Smooth muscle cell (in vitro differentiated cells): ENCODE data around the gene ZNF805. TPM values are rescaled to one million over a fixed set of nuclear protein-coding genes. Genes with fewer than 3 reads are reported as not detected.
A peak's percentile ranks its signal among the peaks of the same experiment; 100 is the strongest.
"Not testable (repeated sequence)": the region's sequence is repeated elsewhere in the genome, so short reads cannot be mapped to it uniquely, and the experiment has no call there.

Experiments
- DNase-seq: peaks from one replicate; lab custom pipeline; 2025; ENCODE audit not compliant: unreplicated experiment; lab: John Stamatoyannopoulos, UW
- H2AFZ ChIP-seq: fragments of 200-600 bp; sonication (generic); 2 replicates; pipeline ENCODE4 v1.6.0; 2016; ENCODE audit warnings: antibody characterized with exemption, low read depth, mild to moderate bottlenecking
- H3F3A ChIP-seq: fragments of 200-600 bp; sonication (generic); 2 replicates; pipeline ENCODE4 v1.6.0; 2017; ENCODE audit warnings: antibody characterized with exemption, low read depth
- H3K27ac ChIP-seq: fragments of 200-600 bp; sonication (generic); 2 replicates; pipeline ENCODE4 v1.5.1; 2016; ENCODE audit warnings: low read depth, mild to moderate bottlenecking
- H3K27me3 ChIP-seq: fragments of 200-600 bp; sonication (generic); 2 replicates; pipeline ENCODE4 v1.6.1; 2016; ENCODE audit warnings: low read depth, mild to moderate bottlenecking
- H3K36me3 ChIP-seq: fragments of 200-600 bp; sonication (generic); 2 replicates; pipeline ENCODE4 v1.5.1; 2016; ENCODE audit warnings: low read depth
- H3K4me1 ChIP-seq: fragments of 200-600 bp; sonication (generic); 2 replicates; pipeline ENCODE4 v1.5.1; 2016; ENCODE audit warnings: low read depth
- H3K4me2 ChIP-seq: fragments of 200-600 bp; sonication (generic); 2 replicates; pipeline ENCODE4 v1.6.0; 2016; ENCODE audit warnings: mild to moderate bottlenecking
- H3K4me3 ChIP-seq: fragments of 200-600 bp; sonication (generic); 2 replicates; pipeline ENCODE4 v1.5.1; 2016; ENCODE audit warnings: mild to moderate bottlenecking
- H3K79me2 ChIP-seq: fragments of 200-600 bp; sonication (generic); 2 replicates; pipeline ENCODE4 v1.6.0; 2016; ENCODE audit warnings: low read depth, mild to moderate bottlenecking
- H3K9ac ChIP-seq: fragments of 200-600 bp; sonication (generic); 2 replicates; pipeline ENCODE4 v1.6.0; 2016; ENCODE audit warnings: low read depth
- H3K9me3 ChIP-seq: fragments of 200-600 bp; sonication (generic); replicated peaks from 2 replicates; pipeline ENCODE4 v1.5.1; 2016; ENCODE audit warnings: low read depth
- H4K20me1 ChIP-seq: fragments of 200-600 bp; sonication (generic); 2 replicates; pipeline ENCODE4 v1.6.0; 2016; ENCODE audit warnings: low read depth
- WGBS: methylation state at CpG from one replicate; pipeline ENCODE4 v1.1.7; 2016; ENCODE audit warnings: low lambda C conversion rate; 5-methylcytosine and 5-hydroxymethylcytosine counted together
- polyA plus RNA-seq: library from polyadenylated mRNA; unstranded; fragments of >200 nt; fragmentation: Nextera tagmentation; extraction: Ambion mirVana; gene quantifications from 2 replicates; pipeline ENCODE4 v1.2.1, GENCODE V29; 2016
- total RNA-seq: library from RNA; depleted of rRNA; stranded (reverse); fragments of >200 nt; gene quantifications from 2 replicates; pipeline ENCODE4 v1.2.3, GENCODE V29; 2014
- TF ChIP-seq, protein P1 (sequence below): fragments of 200-600 bp; sonication (generic); IDR thresholded peaks from 2 replicates; pipeline ENCODE4 v1.5.1; 2017; ENCODE audit warnings: borderline replicate concordance, mild to moderate bottlenecking, antibody characterized with exemption; ENCODE audit not compliant: insufficient read depth, poor library complexity, severe bottlenecking

ZNF805 gene
- total and polyA plus RNA-seq, 2 experiments from 2014 or later, result 5.6 to 28.9 TPM

DNA sequence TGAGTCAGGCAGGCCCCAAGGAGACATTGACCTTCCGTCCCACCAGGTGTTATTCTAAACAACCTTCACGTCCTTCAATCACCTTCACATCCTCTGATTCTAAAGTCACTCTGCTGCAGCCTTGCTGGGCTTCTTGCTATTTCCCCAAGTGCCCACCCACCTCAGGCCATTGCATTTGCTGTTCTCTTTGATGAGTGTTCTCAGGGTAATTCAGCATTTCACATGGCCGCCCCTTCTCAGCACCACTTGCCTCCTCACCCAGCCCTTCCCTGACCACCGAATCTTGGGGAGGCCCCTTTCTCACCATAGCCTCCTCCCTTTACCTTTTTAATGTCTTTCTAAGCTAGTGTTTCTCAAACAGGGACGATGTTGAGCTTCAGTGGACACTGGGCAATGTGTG is 4.6 kb downstream of the ZNF805 start:
- Histone ChIP-seq H3K9ac (no peak overlapping the region), H3K4me1 (peaks cover 9% of the 10 kb centered on the region), H3K27ac (no peak overlapping the region), H3K36me3 (peaks cover 5% of the 10 kb centered on the region), H3K27me3 (no peaks in the 10 kb centered on the region), H3K4me2 (no peak overlapping the region), H3K4me3 (no peak overlapping the region), H3K79me2 (peaks cover 50% of the 10 kb centered on the region), H2AFZ (no peak overlapping the region), H3K9me3 (no peaks in the 10 kb centered on the region), H4K20me1 (peaks cover 8% of the 10 kb centered on the region), H3F3A (no peaks in the 10 kb centered on the region)
- TF ChIP-seq, protein P1, sequence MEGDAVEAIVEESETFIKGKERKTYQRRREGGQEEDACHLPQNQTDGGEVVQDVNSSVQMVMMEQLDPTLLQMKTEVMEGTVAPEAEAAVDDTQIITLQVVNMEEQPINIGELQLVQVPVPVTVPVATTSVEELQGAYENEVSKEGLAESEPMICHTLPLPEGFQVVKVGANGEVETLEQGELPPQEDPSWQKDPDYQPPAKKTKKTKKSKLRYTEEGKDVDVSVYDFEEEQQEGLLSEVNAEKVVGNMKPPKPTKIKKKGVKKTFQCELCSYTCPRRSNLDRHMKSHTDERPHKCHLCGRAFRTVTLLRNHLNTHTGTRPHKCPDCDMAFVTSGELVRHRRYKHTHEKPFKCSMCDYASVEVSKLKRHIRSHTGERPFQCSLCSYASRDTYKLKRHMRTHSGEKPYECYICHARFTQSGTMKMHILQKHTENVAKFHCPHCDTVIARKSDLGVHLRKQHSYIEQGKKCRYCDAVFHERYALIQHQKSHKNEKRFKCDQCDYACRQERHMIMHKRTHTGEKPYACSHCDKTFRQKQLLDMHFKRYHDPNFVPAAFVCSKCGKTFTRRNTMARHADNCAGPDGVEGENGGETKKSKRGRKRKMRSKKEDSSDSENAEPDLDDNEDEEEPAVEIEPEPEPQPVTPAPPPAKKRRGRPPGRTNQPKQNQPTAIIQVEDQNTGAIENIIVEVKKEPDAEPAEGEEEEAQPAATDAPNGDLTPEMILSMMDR, result no peak
- WGBS, result 96% methylated on average over 5 of the region's 5 CpGs
- no peak for DNase-seq

DNA sequence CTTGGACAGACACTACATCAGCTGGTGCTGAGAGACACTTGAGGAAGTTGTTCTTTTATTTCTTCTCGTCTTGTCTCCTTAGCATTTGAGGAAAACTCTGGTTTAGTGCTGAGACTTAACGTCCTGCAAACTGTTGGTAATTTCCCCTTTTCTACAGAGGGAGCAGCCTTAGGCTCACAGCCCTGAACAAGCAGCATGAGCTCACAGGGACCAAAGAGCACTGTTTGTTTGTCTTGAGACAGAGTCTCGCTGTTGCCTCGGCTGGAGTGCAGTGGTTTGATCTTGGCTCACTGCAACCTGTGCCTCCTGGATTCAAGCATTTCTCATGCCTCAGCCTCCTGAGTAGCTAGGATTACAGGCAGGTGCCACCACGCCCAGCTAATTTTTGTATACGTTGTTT is 5.5 kb downstream of the ZNF805 start:
- peaks cover 9% of the 10 kb centered on the region for H3K4me1 ChIP-seq
- H3K4me2 ChIP-seq, result no peak overlapping the region
- H3K9me3 ChIP-seq, result no peaks in the 10 kb centered on the region
- H3F3A ChIP-seq, result no peaks in the 10 kb centered on the region
- no peaks in the 10 kb centered on the region for H3K27me3 ChIP-seq
- no peak overlapping the region for H3K27ac ChIP-seq
- H3K79me2 ChIP-seq, result peaks cover 51% of the 10 kb centered on the region
- H3K4me3 ChIP-seq, result no peak overlapping the region
- no peak overlapping the region for H2AFZ ChIP-seq
- H3K9ac ChIP-seq, result no peak overlapping the region
- peaks cover 10% of the 10 kb centered on the region for H3K36me3 ChIP-seq
- peaks cover 8% of the 10 kb centered on the region for H4K20me1 ChIP-seq
- TF ChIP-seq, protein P1, result no peak
- WGBS, result 93% methylated on average over 6 of the region's 6 CpGs
- no peak for DNase-seq

DNA sequence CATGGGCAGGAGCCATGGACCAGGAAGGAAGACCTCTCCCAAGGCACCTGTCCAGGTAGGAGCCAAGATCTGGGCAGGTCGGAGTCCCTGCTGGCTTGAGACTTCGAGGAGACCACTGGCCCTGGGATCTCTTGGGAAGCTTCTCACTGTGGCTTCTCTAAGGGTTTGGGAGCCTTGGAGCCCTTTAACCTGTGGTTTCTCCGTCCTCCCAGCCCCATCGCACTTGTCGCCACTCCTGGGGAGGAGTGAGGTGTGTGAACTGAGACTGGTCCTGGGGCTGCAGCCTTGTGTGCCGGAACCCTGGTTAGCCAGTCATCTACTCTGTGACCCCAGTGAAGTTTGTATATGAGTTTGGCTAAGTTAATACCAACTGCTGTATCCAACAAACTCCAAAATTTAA is 8.2 kb downstream of the ZNF805 start:
- WGBS, result 81% methylated on average over 6 of the region's 6 CpGs
- Histone ChIP-seq H3K9me3 (no peaks in the 10 kb centered on the region), H3K4me3 (no peak overlapping the region), H4K20me1 (peaks cover 5% of the 10 kb centered on the region), H3K27me3 (no peaks in the 10 kb centered on the region), H3K4me1 (no peaks in the 10 kb centered on the region), H3K36me3 (peaks cover 32% of the 10 kb centered on the region), H2AFZ (no peak overlapping the region), H3K79me2 (peaks cover 29% of the 10 kb centered on the region), H3K27ac (no peak overlapping the region), H3K4me2 (no peak overlapping the region), H3K9ac (no peak overlapping the region), H3F3A (peaks cover 16% of the 10 kb centered on the region)
- TF ChIP-seq, protein P1, result no peak
- no peak for DNase-seq

DNA sequence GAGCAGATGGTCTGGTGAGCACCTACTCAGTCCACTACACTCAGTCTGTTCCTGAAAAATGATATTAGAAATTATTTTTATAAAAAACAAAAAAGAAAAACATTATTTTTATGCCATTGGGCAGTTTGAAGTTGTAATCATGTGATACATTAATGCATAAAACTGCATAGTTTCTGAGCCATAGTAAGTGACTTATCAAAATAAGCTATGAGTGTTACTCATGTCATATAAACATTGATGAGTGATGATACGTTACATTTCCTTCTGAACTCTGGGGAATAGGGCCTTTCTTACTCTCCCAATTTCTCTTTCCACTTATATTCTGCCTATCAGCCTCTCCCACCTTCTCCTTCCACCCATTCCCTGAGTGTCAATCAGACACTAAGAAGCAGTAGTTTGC is 8.9 kb downstream of the ZNF805 start:
- 100% methylated on average over 1 of the region's 1 CpG for WGBS
- Histone ChIP-seq H3K4me1 (no peaks in the 10 kb centered on the region), H4K20me1 (peaks cover 5% of the 10 kb centered on the region), H3K4me2 (no peak overlapping the region), H3K4me3 (no peak overlapping the region), H3F3A (peaks cover 16% of the 10 kb centered on the region), H3K27me3 (no peaks in the 10 kb centered on the region), H3K36me3 (peaks cover 36% of the 10 kb centered on the region), H3K9me3 (no peaks in the 10 kb centered on the region), H3K9ac (no peak overlapping the region), H3K79me2 (peaks cover 29% of the 10 kb centered on the region), H3K27ac (no peak overlapping the region), H2AFZ (no peak overlapping the region)
- no peak for DNase-seq
- TF ChIP-seq, protein P1, result no peak

DNA sequence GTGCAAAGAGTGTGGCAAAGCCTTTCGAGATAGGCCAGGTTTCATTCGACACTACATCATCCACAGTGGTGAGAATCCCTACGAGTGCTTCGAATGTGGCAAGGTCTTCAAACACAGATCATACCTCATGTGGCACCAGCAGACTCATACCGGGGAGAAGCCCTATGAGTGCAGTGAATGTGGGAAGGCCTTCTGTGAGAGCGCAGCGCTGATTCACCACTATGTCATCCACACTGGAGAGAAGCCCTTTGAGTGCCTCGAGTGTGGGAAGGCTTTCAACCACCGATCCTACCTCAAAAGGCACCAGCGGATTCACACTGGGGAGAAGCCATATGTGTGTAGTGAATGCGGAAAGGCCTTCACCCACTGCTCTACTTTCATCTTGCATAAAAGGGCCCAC is 13.3 kb downstream of the ZNF805 start:
- H2AFZ ChIP-seq, H3K9me3 ChIP-seq, H3K9ac ChIP-seq, H3K4me3 ChIP-seq, DNase-seq, H3K4me1 ChIP-seq, H3K27me3 ChIP-seq, H3K4me2 ChIP-seq: not testable (repeated sequence)
- H3K79me2 ChIP-seq, result peaks cover 54% of the 10 kb centered on the region
- peak overlapping the region; percentile 12 for H3K27ac ChIP-seq
- H3K36me3 ChIP-seq, result peaks cover 39% of the 10 kb centered on the region
- H3F3A ChIP-seq, result peaks cover 16% of the 10 kb centered on the region
- WGBS, result 69% methylated on average over 11 of the region's 11 CpGs
- peaks cover 11% of the 10 kb centered on the region for H4K20me1 ChIP-seq
